ENCODE results near the gene ARPIN. TPM values are rescaled to one million over a fixed set of nuclear protein-coding genes. Genes with fewer than 3 reads are reported as not detected.
"Not testable (repeated sequence)": the region's sequence is repeated elsewhere in the genome, so short reads cannot be mapped to it uniquely, and the experiment has no call there.

The ARPIN gene
- total RNA-seq, 1 experiment from 2014 or later = 8.2 TPM

DNA sequence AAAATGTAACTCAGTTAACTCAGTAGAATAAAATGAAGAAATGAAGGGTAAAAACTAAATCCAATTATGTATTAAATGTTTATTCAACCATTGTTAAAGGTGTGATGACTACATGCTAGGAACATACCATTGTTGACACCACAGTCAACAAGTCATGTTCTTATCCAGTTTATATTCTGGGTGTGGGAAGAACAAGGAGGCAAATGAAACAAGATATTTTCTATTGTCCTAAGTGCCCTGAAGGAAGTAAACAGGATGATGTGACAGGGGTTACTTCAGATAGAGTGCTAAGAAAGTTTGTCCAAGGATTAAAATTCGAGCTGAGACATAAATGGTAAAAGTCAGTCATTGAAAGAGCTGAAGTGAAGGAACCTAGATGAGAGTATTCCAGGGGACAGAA is 32.0 kb downstream of the ARPIN start:
- no peak for DNase-seq (ENCODE audit: low read depth in 1 of 2, low spot score in 2 of 2)
- Histone ChIP-seq H3K4me3 (no peak overlapping the region), H3K36me3 (peaks cover 37% of the 10 kb centered on the region), H3K4me1 (replicated peaks) (no peaks in the 10 kb centered on the region), H3K9me3 (replicated peaks) (no peaks in the 10 kb centered on the region), H3K27me3 (replicated peaks) (no peaks in the 10 kb centered on the region), H3K27ac (no peak overlapping the region)

DNA sequence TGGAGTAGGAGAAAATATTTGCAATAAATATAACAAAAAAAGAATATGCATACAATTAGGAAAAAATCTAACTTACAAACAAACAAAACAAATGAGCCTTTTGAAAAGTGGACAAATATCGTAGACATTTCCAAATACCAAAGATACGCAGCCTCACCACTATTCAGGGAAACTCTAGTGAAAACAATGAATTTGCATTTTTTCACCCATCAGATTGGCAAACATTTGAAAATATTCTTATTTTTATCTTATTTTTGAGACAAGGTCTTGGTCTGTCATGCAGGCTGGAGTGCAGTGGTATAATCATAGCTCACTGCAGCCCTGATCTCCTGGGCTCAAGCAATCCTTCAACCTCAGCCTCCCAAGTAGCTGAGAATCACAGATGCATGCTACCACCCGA is 34.4 kb downstream of the ARPIN start:
- no peak for DNase-seq (ENCODE audit: low read depth in 1 of 2, low spot score in 2 of 2)
- H3K27ac ChIP-seq = no peak overlapping the region

DNA sequence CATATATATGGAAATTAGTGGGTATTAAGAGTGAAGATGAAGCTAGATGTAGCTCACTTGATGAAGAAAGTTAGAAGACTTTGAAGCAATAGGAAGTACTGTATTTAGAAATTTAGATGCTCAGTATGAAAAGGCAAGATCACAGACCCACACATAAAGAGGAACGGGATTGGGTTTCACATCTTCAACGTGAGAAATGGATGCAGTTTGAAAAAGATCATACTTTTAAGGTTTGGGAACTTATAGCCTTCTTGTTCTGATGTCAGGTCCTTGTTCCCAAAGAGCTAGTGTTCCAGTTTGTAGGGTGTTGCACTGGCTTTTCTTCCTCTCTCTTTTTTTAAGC is 35.7 kb downstream of the ARPIN start:
- Histone ChIP-seq H3K4me1 (replicated peaks) (no peaks in the 10 kb centered on the region), H3K27ac (no peak overlapping the region), H3K9me3 (replicated peaks) (no peaks in the 10 kb centered on the region), H3K27me3 (replicated peaks) (no peaks in the 10 kb centered on the region), H3K4me3 (no peak overlapping the region), H3K36me3 (peaks cover 29% of the 10 kb centered on the region)
- DNase-seq (ENCODE audit: low read depth in 1 of 2, low spot score in 2 of 2) = no peak

More for the DNA sequence above, 34.4 kb downstream of the ARPIN start:
- peaks cover 34% of the 10 kb centered on the region for H3K36me3 ChIP-seq
- H3K4me3 ChIP-seq = no peak overlapping the region
- H3K4me1 ChIP-seq (replicated peaks) = no peaks in the 10 kb centered on the region
- H3K9me3 ChIP-seq (replicated peaks) = no peaks in the 10 kb centered on the region
- no peaks in the 10 kb centered on the region for H3K27me3 ChIP-seq (replicated peaks)

DNA sequence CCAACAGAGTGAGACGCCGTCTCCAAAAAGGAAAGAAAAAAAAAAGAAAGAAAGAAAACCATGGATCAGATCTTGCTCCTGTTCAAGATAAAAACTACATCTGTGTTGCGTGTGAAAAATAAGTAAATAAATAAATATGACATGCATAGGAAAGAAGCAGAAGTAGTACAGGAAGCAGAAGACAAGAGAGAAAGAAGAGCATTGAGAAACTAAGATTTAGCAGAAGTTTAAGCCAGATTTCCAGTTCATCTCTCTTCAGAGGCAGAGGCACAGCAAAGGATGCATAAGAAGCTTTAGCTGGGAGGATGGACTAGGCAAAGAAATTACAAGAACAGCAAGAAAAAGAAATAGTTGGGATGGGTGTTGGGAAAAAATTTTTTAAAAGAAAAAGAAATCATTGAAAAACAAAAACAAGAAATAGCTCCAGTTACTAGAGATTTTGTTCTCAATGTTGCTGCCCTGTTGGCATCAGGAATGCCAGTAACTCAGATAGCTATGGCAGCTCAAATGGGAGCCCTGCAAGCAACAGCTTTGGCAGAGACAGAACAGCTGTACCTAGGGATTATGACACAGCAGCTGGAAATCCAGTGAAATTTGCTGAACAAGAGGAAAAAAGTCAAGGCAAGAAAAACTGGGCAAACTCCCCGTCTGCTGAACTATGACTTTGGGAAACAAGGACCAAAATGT is 36.2 kb downstream of the ARPIN start:
- H3K4me3 ChIP-seq = no peak overlapping the region
- no peaks in the 10 kb centered on the region for H3K4me1 ChIP-seq (replicated peaks)
- no peak for DNase-seq (ENCODE audit: low read depth in 1 of 2, low spot score in 2 of 2)
- peaks cover 31% of the 10 kb centered on the region for H3K36me3 ChIP-seq
- no peaks in the 10 kb centered on the region for H3K9me3 ChIP-seq (replicated peaks)
- no peak overlapping the region for H3K27ac ChIP-seq
- no peaks in the 10 kb centered on the region for H3K27me3 ChIP-seq (replicated peaks)

DNA sequence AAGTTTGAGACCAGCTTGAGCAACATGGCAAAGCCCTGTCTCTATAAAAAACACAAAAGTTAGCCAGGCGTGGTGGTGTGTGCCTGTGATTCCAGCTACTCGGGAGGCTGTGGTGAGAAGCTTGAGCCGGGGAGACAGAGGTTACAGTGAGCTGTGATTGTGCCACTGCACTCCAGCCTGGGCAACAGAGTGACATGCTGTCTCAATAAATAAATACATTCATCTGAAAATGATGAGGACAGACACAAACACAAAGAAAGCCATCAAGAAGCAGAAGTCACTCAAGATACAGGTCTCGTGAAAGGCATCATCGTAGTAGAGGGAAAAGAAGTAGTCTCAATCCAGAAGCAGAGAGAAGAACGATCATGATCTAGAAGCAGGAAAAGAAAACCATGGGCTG is 37.0 kb downstream of the ARPIN start:
- no peak overlapping the region for H3K4me3 ChIP-seq
- no peak for DNase-seq (ENCODE audit: low read depth in 1 of 2, low spot score in 2 of 2)
- H3K36me3 ChIP-seq = peaks cover 37% of the 10 kb centered on the region
- no peak overlapping the region for H3K27ac ChIP-seq
- H3K4me1 ChIP-seq (replicated peaks) = no peaks in the 10 kb centered on the region
- no peaks in the 10 kb centered on the region for H3K9me3 ChIP-seq (replicated peaks)
- no peaks in the 10 kb centered on the region for H3K27me3 ChIP-seq (replicated peaks)

GRCh38 chr15:89874926-89875564 is 37.7 kb downstream of the ARPIN start:
- no peak overlapping the region for H3K27ac ChIP-seq
- H3K9me3 ChIP-seq (replicated peaks) = no peaks in the 10 kb centered on the region
- H3K36me3 ChIP-seq = peaks cover 44% of the 10 kb centered on the region
- no peaks in the 10 kb centered on the region for H3K4me1 ChIP-seq (replicated peaks)
- no peaks in the 10 kb centered on the region for H3K27me3 ChIP-seq (replicated peaks)
- H3K4me3 ChIP-seq = no peak overlapping the region
- DNase-seq (ENCODE audit: low read depth in 1 of 2, low spot score in 2 of 2) = peak; percentile 62 to 74

GRCh38 chr15:89870688-89871288 is 42.0 kb downstream of the ARPIN start:
- H3K9me3 ChIP-seq (replicated peaks) = no peaks in the 10 kb centered on the region
- no peak overlapping the region for H3K4me3 ChIP-seq
- H3K4me1 ChIP-seq (replicated peaks) = no peaks in the 10 kb centered on the region
- H3K27me3 ChIP-seq (replicated peaks) = no peaks in the 10 kb centered on the region
- H3K27ac ChIP-seq = no peak overlapping the region
- peaks cover 30% of the 10 kb centered on the region for H3K36me3 ChIP-seq
- DNase-seq (ENCODE audit: low read depth in 1 of 2, low spot score in 2 of 2) = no peak

DNA sequence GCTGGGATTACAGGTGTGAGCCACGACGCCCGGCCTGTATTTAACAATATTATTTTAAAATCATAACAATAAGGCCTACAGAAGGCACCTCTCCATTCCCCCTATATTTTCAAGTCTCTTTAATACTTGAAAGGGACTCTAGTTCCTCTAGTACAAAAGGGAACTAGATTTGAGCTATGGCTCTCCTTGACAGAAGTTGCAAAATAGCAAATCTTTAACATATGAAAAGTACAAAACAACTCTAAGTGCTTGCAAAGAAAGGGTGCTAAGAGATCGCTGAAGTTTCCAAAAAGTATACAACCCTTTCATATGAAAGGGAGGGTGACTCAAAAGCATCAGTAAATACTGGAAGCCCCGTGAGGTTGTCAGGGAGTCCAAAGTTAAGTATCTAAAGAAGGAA is 42.7 kb downstream of the ARPIN start:
- DNase-seq (ENCODE audit: low read depth in 1 of 2, low spot score in 2 of 2) = no peak

GRCh38 chr15:89869490-89869889 is 43.3 kb downstream of the ARPIN start:
- peaks cover 26% of the 10 kb centered on the region for H3K36me3 ChIP-seq
- not testable (repeated sequence) for H3K4me3 ChIP-seq; H3K27ac ChIP-seq; H3K4me1 ChIP-seq (replicated peaks); DNase-seq (ENCODE audit: low read depth in 1 of 2, low spot score in 2 of 2); H3K9me3 ChIP-seq (replicated peaks); H3K27me3 ChIP-seq (replicated peaks)

More for the DNA sequence above, 42.7 kb downstream of the ARPIN start:
- Histone ChIP-seq H3K4me1 (replicated peaks) (no peaks in the 10 kb centered on the region), H3K27me3 (replicated peaks) (no peaks in the 10 kb centered on the region), H3K9me3 (replicated peaks) (no peaks in the 10 kb centered on the region), H3K4me3 (no peak overlapping the region), H3K36me3 (peaks cover 22% of the 10 kb centered on the region), H3K27ac (no peak overlapping the region)

DNA sequence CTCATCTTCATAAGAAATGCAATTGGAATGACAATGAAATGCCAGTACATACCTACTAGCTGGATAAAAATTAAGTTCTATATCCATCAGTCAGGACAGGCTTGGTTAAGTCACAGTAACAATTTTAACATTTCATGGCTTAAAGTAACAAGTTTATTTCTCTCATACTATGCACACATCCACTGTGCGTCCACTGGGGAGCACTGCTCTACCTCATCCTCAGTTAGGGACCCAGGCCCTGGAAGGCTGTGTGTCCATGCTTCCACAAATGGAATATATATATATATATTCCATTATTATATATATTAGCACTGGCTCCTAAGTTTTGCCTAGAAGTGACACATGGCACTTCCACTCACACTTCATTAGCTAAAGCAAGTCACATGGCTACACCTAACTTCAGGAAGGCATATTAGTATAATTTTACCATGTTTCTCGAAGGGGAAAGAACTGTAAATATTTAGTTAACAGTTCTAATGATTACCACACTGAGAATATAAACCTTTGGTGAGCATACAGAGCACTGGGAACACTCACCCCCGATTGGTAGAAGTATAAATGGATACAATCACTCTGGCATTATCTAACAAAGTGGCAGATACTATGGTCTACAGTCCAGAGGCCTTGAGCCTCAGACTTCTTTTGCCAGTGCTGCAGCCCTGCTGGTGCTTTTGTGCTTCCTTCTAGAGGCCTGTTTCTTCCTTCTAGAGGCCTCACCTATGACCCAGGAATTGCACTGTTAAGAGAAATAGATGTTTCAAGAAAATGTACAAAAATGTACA is 47.6 kb downstream of the ARPIN start:
- Histone ChIP-seq H3K27ac (no peak overlapping the region), H3K27me3 (replicated peaks) (no peaks in the 10 kb centered on the region), H3K9me3 (replicated peaks) (no peaks in the 10 kb centered on the region), H3K4me1 (replicated peaks) (no peaks in the 10 kb centered on the region), H3K36me3 (peaks cover 37% of the 10 kb centered on the region), H3K4me3 (no peak overlapping the region)
- DNase-seq (ENCODE audit: low read depth in 1 of 2, low spot score in 2 of 2) = no peak

DNA sequence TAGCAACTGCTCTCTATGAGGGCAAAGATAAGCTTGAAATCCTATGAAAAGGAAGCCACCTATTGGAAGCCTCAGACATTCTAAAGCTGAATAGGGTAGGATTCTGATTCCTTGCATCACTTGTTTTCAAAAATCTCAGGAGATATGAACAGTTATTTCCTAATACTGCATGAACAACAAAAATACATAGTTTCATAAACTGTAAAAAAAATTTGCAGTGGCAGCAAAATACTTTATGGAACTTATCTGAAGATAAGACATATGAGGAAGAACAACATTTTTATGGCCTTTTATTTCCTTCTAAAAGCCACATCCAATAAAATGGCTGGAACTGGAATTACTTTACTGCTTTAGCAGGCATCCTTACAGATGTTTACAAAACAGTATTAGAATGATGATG is 48.8 kb downstream of the ARPIN start:
- DNase-seq (ENCODE audit: low read depth in 1 of 2, low spot score in 2 of 2) = no peak
- Histone ChIP-seq H3K36me3 (peaks cover 38% of the 10 kb centered on the region), H3K4me3 (no peak overlapping the region), H3K27me3 (replicated peaks) (no peaks in the 10 kb centered on the region), H3K9me3 (replicated peaks) (no peaks in the 10 kb centered on the region), H3K4me1 (replicated peaks) (no peaks in the 10 kb centered on the region), H3K27ac (no peak overlapping the region)

- Histone ChIP-seq H3K27ac (no peak overlapping the region), H3K27me3 (replicated peaks) (no peaks in the 10 kb centered on the region), H3K9me3 (replicated peaks) (no peaks in the 10 kb centered on the region), H3K4me1 (replicated peaks) (no peaks in the 10 kb centered on the region), H3K36me3 (peaks cover 45% of the 10 kb centered on the region), H3K4me3 (no peak overlapping the region)
- DNase-seq (ENCODE audit: low read depth in 1 of 2, low spot score in 2 of 2) = no peak
Measured at GRCh38 chr15:89860891-89861290, 51.9 kb downstream of the ARPIN start.

DNA sequence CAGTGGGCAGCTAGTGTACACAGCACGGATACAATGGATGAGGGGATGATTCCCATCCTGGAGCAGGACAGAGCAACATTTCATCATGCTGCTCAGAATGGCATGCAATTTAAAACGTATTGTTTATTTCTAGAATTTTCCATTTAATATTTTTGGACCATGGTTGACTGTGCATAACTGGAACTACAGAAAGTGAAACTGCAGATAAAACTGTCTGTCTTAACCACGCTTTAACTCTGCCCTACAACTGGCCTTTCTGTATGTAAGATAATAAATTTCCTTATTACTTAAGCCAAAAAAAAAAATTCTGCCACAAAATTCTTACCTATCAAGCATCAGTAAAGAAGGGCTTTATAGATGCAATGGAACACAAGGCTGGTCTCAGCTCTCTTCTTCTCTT is 52.3 kb downstream of the ARPIN start:
- no peak for DNase-seq (ENCODE audit: low read depth in 1 of 2, low spot score in 2 of 2)

More for the DNA sequence above, 52.3 kb downstream of the ARPIN start:
- no peaks in the 10 kb centered on the region for H3K27me3 ChIP-seq (replicated peaks)
- H3K4me3 ChIP-seq = no peak overlapping the region
- H3K27ac ChIP-seq = no peak overlapping the region
- peaks cover 45% of the 10 kb centered on the region for H3K36me3 ChIP-seq
- no peaks in the 10 kb centered on the region for H3K9me3 ChIP-seq (replicated peaks)
- H3K4me1 ChIP-seq (replicated peaks) = no peaks in the 10 kb centered on the region
